Stimulated activated memory B cell treated with anti-CD40 and anti-IgM and Interleukin-4, amounts not matched to agents 10 μg/mL and 1 μg/mL and 100 μg/mL, for 72 hours (primary cell): ENCODE results near the gene KANK4.

Experiments
- ATAC-seq: fragments of 150-1000 bp; cut with Tn5 transposase; 2 replicates; pipeline ENCODE4 v1.10.0; 2021
- H3K27ac Mint-ChIP-seq: one replicate; pipeline ENCODE4 v1.8.0; 2022; ENCODE audit warnings: mild to moderate bottlenecking, mixed read lengths
- H3K27me3 Mint-ChIP-seq: one replicate; pipeline ENCODE4 v1.8.0; 2022; ENCODE audit warnings: mixed read lengths
- H3K36me3 Mint-ChIP-seq: one replicate; pipeline ENCODE4 v1.8.0; 2022; ENCODE audit warnings: mixed read lengths
- H3K4me1 Mint-ChIP-seq: one replicate; pipeline ENCODE4 v1.8.0; 2022; ENCODE audit warnings: mixed read lengths
- H3K4me3 Mint-ChIP-seq: one replicate; pipeline ENCODE4 v1.8.0; 2022; ENCODE audit warnings: mild to moderate bottlenecking, moderate library complexity, mixed read lengths
- H3K9me3 Mint-ChIP-seq: one replicate; pipeline ENCODE4 v1.8.0; 2022; ENCODE audit warnings: mixed read lengths

Gene KANK4

DNA sequence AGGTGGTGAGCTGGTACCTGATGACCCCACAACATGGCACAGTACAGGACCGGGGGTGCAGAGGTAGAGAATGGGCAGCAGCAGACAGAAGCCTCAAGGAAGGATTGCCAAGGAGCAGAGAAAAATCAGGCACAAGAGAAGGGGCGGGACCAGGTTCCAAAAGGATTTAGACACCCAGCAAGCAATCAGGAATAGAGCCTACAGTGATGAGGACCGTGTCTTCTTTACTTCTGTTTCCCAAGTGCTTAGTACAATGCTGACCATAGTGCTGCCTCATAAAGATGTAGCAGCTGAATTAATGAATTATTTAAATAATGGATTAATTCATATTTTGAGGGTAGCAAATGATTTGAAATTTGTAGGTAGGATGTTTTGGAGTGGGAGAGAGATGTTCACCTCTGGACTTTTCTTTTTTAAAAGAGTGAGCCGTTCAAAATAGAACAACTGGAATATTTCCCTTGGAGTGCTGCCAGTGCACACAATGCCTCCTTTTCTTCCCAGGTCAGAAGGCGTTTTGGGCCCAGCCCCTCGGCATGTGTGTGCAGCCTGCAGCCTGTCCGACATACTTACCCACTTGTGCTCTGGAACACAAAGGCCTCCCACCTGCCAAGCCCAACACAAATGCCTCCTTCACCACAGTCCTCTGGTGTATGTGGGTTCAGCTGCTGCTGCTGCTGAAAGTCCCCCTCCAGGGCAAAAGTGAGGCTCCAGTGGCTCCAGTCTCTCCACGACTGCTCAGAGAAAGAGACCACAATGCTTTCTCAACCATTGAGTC is 19.6 kb downstream of the KANK4 start:
- no peak for ATAC-seq
- H3K4me3 Mint-ChIP-seq, result no peak overlapping the region
- H3K4me1 Mint-ChIP-seq, result peaks cover 6% of the 10 kb centered on the region
- no peaks in the 10 kb centered on the region for H3K9me3 Mint-ChIP-seq
- no peaks in the 10 kb centered on the region for H3K36me3 Mint-ChIP-seq
- H3K27ac Mint-ChIP-seq, result no peak overlapping the region
- H3K27me3 Mint-ChIP-seq, result peaks cover 17% of the 10 kb centered on the region

DNA sequence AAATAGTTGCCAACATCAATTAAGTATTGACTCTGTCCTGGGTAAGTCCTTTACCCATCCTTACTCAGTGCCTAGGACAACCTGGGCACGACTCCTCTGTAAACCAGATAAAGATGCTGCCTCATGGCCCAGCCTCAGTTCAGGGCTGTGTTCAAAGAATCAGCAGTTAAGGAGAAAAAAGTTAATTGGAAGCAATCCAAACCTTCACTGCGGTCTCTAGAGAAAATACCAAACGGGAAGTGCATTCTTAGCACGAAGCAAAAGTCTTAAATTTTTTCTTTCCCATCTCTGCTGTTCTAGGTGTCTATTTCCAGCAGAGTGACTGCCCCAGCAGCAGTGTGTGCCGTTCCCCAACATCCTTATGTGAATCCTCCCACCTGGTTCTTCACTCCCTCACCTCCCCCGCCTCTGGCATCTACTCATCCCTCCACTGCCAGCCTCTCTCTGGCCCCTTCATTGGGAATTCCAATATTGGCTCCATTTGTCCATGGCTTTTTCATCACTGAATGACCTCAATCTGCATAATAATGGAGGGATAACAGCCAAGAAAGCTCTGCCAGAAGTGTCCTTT is 23.2 kb downstream of the KANK4 start:
- H3K4me3 Mint-ChIP-seq, result no peak overlapping the region
- no peak for ATAC-seq
- peaks cover 6% of the 10 kb centered on the region for H3K4me1 Mint-ChIP-seq
- H3K27me3 Mint-ChIP-seq, result peaks cover 43% of the 10 kb centered on the region
- H3K36me3 Mint-ChIP-seq, result no peaks in the 10 kb centered on the region
- no peaks in the 10 kb centered on the region for H3K9me3 Mint-ChIP-seq
- no peak overlapping the region for H3K27ac Mint-ChIP-seq

DNA sequence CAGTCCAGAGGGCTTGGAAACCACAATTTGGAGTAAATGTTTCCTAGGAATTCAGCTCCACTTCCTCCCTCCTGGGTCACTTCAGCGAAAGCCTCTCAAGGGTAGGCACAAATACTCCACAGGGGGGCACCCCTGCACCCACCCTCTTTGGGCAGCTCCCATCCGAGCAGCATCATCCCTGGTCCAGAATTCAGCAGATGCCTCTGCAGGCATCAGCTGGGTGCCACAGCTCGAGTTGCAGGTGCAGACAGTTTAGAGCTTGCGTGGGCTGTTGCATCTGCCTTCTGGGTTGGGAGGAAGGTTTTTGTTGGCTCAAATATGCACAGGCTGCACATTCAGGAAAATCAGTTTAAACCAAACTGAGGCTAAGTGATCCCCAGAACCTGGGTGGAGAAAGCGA is 25.0 kb downstream of the KANK4 start:
- Mint-ChIP-seq H3K27me3 (peaks cover 43% of the 10 kb centered on the region), H3K27ac (no peak overlapping the region), H3K9me3 (no peaks in the 10 kb centered on the region), H3K36me3 (no peaks in the 10 kb centered on the region), H3K4me3 (no peak overlapping the region), H3K4me1 (peaks cover 6% of the 10 kb centered on the region)
- no peak for ATAC-seq

DNA sequence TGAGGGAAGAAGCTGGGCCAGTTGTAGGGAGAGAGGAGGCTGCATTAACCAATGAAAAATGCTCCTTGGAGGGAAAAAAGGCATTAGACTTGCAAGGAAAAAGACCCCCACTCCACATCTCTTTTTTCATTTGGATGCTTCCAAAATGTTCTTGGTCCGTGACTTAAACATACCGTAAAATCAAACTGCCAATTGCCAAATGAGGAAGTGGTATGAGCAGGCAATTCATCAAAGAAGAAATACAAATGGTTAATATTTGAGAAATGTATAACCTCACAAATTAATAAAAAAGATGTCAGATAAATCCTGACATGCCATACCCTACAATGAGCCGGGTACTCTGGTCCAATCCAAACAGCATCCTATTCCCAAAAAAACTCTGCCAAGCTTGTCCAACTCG is 30.6 kb downstream of the KANK4 start:
- no peak for ATAC-seq
- Mint-ChIP-seq H3K4me3 (no peak overlapping the region), H3K36me3 (no peaks in the 10 kb centered on the region), H3K9me3 (no peaks in the 10 kb centered on the region), H3K27me3 (peaks cover 35% of the 10 kb centered on the region), H3K4me1 (no peaks in the 10 kb centered on the region), H3K27ac (no peak overlapping the region)

DNA sequence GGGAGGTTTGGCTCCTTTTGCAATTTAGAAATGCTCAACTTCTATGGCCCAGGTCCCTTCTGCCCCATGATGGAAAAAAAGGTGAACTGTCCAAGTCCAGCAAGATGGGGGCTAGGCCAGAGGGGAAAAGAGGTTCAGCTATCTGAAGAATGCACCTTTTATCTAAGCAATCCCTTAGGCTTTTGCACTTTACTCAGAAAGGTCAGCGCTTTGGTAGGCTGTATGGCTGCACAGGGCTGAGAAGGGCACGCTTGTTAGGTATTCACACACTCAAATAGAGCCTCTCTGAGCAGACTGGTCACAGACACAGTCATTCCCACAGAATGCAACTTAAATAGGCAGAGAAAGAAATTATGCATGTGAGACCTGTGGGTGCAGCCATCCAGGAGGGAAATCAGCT is 31.0 kb downstream of the KANK4 start:
- Mint-ChIP-seq H3K9me3 (no peaks in the 10 kb centered on the region), H3K4me3 (no peak overlapping the region), H3K27me3 (peaks cover 34% of the 10 kb centered on the region), H3K27ac (no peak overlapping the region), H3K4me1 (no peaks in the 10 kb centered on the region), H3K36me3 (no peaks in the 10 kb centered on the region)
- no peak for ATAC-seq

DNA sequence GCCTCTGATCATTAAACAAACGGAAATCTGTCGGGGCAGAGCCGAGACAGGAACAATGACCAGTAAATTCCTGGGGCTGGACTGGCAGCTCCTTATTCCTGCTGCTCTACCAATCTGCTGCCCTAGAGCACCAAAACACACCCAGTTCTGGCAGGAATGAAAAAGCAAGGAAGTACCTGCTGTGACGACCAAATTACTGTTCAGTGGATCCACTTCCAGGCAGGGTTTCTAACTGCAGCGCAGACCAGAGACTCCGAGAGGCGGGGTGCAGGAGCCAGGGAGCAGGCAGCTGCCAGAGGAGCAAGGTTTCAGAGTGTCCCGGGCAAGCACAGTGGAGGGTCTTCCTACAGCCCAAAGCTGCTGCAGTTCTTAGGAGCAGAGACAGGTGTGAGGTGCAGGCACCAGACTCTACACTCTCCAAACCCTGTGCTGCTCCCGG is 32.4 kb downstream of the KANK4 start:
- H3K27me3 Mint-ChIP-seq, result peaks cover 22% of the 10 kb centered on the region
- no peaks in the 10 kb centered on the region for H3K4me1 Mint-ChIP-seq
- H3K9me3 Mint-ChIP-seq, result no peaks in the 10 kb centered on the region
- no peak overlapping the region for H3K4me3 Mint-ChIP-seq
- H3K36me3 Mint-ChIP-seq, result no peaks in the 10 kb centered on the region
- ATAC-seq, result no peak
- H3K27ac Mint-ChIP-seq, result no peak overlapping the region

DNA sequence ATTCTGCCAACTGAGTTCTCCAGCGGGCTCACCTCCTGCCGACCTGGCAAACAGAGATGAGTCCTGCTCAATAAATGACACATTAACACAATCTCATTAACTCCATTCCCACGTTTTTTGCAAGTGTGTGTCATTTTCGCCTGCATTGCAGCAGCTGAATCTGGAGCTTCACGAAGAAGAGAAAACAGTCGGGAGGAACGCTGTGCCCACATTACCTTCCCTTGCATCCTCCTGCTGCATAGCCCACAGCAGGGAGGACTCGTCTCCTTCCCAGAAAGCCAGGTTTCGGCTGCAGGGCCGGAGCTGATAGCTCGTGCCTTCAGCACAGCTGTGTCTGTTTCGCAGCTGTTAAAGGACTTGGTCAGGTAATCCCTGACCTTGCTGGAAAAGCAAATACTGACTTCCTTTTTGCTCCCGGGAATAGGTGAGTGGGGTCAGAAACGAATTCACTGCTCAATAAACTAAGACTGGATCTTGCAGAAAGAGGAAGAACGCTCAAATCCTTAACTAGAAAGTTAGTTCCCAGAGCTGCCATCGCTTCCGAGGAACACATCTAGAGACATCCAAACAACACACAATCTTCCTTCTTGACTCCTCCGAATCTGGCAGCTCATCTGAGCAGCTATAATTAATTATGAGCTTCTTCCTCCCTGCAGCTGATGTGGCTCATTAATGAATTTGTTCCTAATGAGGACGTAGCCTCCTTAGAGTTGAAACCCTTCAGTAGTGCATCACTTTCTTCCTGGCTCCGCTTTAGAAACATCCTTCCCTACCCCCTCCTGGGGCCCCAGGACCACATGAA is 33.0 kb downstream of the KANK4 start:
- ATAC-seq, result no peak
- Mint-ChIP-seq H3K4me1 (no peaks in the 10 kb centered on the region), H3K9me3 (no peaks in the 10 kb centered on the region), H3K36me3 (no peaks in the 10 kb centered on the region), H3K4me3 (no peak overlapping the region), H3K27ac (no peak overlapping the region), H3K27me3 (peaks cover 18% of the 10 kb centered on the region)

DNA sequence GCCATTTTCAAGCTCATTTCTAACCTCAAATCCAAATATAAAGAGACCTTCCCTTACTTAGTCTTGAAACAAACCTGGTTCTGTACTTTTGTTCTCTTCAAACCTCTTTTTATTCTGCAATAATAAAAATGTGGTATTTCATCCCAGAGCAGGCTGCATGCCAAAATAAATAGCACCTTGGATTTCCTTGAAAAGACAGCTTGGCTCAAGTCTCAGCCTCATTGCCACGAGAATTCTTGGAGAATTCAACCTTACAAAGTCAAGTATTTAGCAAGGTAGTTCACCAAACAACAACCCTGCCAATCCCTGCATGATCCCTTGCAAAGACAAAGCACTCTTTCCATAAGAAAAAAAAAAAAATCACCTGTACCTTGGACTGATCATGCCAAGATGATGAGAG is 33.8 kb downstream of the KANK4 start:
- H3K27me3 Mint-ChIP-seq, result peaks cover 19% of the 10 kb centered on the region
- H3K4me3 Mint-ChIP-seq, result no peak overlapping the region
- no peak overlapping the region for H3K27ac Mint-ChIP-seq
- no peaks in the 10 kb centered on the region for H3K4me1 Mint-ChIP-seq
- H3K36me3 Mint-ChIP-seq, result no peaks in the 10 kb centered on the region
- no peak for ATAC-seq
- H3K9me3 Mint-ChIP-seq, result no peaks in the 10 kb centered on the region

DNA sequence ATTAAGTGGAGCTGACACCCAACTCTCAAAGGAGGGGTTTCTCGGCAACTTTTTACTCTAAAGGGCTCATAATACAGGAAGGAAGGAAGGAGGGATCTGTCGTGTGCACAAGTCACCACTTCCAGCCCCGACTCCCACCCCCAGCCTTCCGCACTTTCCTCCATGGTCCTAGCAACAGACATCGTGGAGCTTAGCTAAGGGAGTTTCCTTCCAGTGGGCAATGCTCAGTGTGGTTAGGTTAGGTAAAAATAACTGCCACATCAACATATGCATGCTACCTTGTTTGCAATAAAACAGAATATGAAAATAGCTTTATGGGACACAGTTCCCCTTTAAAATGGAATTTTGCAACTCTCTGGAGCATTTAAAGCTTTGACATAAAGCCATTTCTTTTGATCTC is 35.2 kb downstream of the KANK4 start:
- Mint-ChIP-seq H3K36me3 (no peaks in the 10 kb centered on the region), H3K9me3 (no peaks in the 10 kb centered on the region), H3K27ac (no peak overlapping the region), H3K27me3 (peaks cover 30% of the 10 kb centered on the region), H3K4me1 (no peaks in the 10 kb centered on the region), H3K4me3 (no peak overlapping the region)
- ATAC-seq, result no peak

DNA sequence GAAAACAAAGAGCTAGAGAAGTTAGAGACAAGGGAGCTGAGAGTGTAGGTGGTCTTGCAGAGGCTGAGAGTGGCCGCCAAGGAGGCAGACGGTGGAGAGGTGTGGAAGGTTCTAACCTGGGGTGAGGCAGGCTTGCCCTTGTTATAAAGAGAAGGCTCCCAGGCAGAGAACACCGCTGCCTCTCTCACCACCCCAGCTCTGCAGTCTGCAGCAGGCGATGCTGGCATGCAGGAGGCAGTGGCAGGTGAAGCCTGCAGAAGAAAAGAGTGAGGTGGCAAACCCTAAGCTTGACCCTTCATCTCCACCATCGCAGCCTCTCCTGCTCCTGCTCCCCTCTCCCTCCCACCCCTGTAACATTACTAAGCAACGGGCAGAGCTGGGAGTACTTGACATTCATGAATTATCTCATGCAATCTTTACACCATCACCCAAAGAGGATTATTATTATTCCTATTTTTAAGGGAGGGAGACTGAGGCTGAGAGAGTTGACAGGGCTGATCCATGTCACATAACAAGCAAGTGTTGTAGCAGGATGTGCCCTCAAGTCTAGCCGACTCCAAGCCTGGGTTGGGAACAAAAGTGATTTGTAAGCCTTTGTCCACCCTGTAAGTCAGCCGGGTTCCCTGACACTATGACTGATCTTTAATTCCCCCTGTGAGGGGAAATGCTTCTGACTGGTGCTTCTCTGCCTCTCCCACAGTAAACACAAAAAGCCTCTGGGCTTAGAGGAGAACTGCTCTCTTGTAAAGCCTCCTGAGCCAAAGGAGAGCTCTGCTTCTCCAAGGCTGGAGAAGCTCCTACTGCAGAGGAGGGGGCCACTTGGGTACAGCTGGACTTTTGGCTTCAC is 36.1 kb downstream of the KANK4 start:
- no peak overlapping the region for H3K4me3 Mint-ChIP-seq
- no peaks in the 10 kb centered on the region for H3K4me1 Mint-ChIP-seq
- peaks cover 30% of the 10 kb centered on the region for H3K27me3 Mint-ChIP-seq
- no peak for ATAC-seq
- H3K27ac Mint-ChIP-seq, result no peak overlapping the region
- H3K9me3 Mint-ChIP-seq, result no peaks in the 10 kb centered on the region
- H3K36me3 Mint-ChIP-seq, result no peaks in the 10 kb centered on the region

DNA sequence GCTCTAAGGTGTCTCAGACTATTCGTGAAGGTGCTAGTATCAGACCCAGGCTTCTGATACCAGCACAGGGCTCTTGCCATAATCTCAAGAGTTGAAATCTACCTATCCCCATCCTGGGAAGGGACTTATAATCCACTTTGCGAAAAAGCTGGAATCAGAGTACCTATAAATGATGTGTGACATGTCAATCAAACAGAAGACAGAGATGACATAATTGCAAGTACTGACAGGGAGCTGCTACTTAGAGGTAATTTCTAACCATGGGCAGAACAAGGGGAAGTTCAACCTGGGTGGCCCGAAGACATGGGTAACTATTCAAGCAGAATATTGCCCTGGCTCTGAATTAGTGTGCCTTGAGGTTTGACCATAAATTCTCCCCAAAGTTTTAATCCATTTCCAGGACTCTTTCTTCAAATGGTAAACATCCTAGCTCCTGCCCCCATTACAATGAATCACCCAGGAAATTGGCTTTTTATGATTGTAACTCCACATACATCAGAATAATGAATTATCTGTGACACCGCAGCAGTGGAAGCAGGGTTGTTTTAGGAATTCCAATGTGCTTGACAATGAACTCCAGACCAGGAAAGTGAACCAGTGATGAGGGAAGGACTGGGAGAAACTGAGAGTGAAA is 37.2 kb downstream of the KANK4 start:
- H3K36me3 Mint-ChIP-seq, result no peaks in the 10 kb centered on the region
- peaks cover 30% of the 10 kb centered on the region for H3K27me3 Mint-ChIP-seq
- H3K4me1 Mint-ChIP-seq, result no peaks in the 10 kb centered on the region
- no peak for ATAC-seq
- no peak overlapping the region for H3K27ac Mint-ChIP-seq
- no peak overlapping the region for H3K4me3 Mint-ChIP-seq
- peaks cover 5% of the 10 kb centered on the region for H3K9me3 Mint-ChIP-seq

DNA sequence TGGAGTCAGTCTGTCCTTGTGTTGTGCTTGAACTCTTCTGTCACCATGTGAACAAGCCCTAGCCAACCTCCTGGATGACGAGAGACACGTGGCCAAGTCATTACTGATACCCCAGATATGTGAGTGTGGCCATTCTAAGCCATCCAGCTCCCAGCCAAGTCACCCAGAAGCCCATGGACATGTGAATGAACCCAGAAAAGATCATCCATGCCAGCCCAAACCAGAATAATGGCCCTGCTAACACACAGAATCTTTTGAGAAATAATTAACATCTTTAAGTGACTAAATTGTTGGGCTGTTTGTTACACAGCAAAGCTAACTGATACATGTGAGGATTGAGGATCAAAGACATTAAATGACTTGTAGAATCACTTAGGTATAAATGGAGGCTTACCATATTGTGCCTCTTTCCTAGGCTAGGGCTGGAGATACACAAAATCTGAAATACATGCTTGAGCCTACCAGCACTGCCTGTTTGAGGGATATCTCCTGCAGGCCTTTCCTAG is 38.2 kb downstream of the KANK4 start:
- Mint-ChIP-seq H3K27me3 (peaks cover 19% of the 10 kb centered on the region), H3K4me3 (no peak overlapping the region)
- no peak for ATAC-seq

DNA sequence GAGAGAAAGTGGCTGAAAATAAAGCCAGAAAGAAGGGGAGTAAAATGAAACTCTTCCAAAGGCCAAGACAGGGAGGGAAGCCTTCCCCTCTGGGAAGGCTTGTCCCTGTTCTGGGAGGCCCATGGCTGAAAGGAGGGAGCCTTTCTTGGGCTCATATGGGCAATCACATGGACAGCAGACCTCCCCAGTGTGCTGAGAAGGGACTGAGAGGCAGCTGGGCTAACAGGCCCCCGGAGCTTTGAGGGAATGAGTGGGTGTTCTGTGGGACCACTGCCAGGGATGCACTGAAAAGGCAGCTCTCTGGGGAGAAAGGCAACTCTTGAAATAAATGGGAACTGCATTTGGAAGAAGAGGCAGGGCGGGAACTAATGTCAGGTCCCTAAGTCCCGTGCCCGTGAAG is 39.1 kb downstream of the KANK4 start:
- H3K9me3 Mint-ChIP-seq, result peaks cover 6% of the 10 kb centered on the region
- no peak overlapping the region for H3K4me3 Mint-ChIP-seq
- ATAC-seq, result no peak
- no peaks in the 10 kb centered on the region for H3K4me1 Mint-ChIP-seq
- H3K36me3 Mint-ChIP-seq, result no peaks in the 10 kb centered on the region
- H3K27me3 Mint-ChIP-seq, result peaks cover 12% of the 10 kb centered on the region
- H3K27ac Mint-ChIP-seq, result no peak overlapping the region

More for the DNA sequence above, 38.2 kb downstream of the KANK4 start:
- H3K27ac Mint-ChIP-seq, result no peak overlapping the region
- H3K36me3 Mint-ChIP-seq, result no peaks in the 10 kb centered on the region
- no peaks in the 10 kb centered on the region for H3K4me1 Mint-ChIP-seq
- peaks cover 6% of the 10 kb centered on the region for H3K9me3 Mint-ChIP-seq

DNA sequence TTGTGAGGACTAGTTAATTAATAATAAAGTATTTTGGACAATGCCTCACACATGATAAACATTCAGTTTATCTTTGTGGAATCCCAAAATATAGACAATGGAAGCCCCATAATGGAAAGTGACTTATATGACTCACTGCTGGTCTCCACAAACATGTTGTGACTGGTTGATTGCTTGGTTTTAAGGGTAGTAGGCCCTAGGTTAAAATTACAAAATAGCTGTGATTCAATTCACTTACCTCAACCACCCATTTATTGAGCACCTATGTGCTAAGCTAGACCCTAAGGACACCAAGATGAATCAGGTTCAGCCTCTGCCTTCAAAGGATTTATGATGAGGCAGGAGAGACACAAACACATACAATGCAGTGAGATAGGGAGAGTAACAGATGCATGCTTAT is 42.4 kb downstream of the KANK4 start:
- no peak overlapping the region for H3K27ac Mint-ChIP-seq
- H3K4me3 Mint-ChIP-seq, result no peak overlapping the region
- peaks cover 12% of the 10 kb centered on the region for H3K27me3 Mint-ChIP-seq
- H3K4me1 Mint-ChIP-seq, result peaks cover 10% of the 10 kb centered on the region
- no peaks in the 10 kb centered on the region for H3K36me3 Mint-ChIP-seq
- ATAC-seq, result no peak
- H3K9me3 Mint-ChIP-seq, result peaks cover 6% of the 10 kb centered on the region
